Suprapubic skin (tissue), 3 donors: ENCODE data around the gene MICU1.
"Not testable (repeated sequence)": the region's sequence is repeated elsewhere in the genome, so short reads cannot be mapped to it uniquely, and the experiment has no call there.

ENCODE experiments used
- EP300 ChIP-seq: sonication (generic); formaldehyde crosslinking; IDR thresholded peaks from one replicate; pipeline ENCODE4 v1.6.1; 2017; ENCODE audit warnings: antibody characterized with exemption
- POLR2A ChIP-seq, 2 donors: fragments of 450-650 bp; IDR thresholded peaks; one replicate each; pipeline ENCODE4 v1.6.1; 2017; ENCODE audit warnings: antibody characterized with exemption in 2 of 2, mild to moderate bottlenecking in 2 of 2, moderate library complexity in 2 of 2
- TF ChIP-seq, protein P1 (sequence below), 2 donors: fragments of 200-600 bp in 1 of 2; fragments of 450-650 bp in 1 of 2; sonication (generic) in 1 of 2; IDR thresholded peaks; one replicate each; pipeline ENCODE4 v1.5.1; 2016 to 2019; ENCODE audit warnings: antibody characterized with exemption in 2 of 2, mild to moderate bottlenecking in 1 of 2, moderate library complexity in 1 of 2

DNA sequence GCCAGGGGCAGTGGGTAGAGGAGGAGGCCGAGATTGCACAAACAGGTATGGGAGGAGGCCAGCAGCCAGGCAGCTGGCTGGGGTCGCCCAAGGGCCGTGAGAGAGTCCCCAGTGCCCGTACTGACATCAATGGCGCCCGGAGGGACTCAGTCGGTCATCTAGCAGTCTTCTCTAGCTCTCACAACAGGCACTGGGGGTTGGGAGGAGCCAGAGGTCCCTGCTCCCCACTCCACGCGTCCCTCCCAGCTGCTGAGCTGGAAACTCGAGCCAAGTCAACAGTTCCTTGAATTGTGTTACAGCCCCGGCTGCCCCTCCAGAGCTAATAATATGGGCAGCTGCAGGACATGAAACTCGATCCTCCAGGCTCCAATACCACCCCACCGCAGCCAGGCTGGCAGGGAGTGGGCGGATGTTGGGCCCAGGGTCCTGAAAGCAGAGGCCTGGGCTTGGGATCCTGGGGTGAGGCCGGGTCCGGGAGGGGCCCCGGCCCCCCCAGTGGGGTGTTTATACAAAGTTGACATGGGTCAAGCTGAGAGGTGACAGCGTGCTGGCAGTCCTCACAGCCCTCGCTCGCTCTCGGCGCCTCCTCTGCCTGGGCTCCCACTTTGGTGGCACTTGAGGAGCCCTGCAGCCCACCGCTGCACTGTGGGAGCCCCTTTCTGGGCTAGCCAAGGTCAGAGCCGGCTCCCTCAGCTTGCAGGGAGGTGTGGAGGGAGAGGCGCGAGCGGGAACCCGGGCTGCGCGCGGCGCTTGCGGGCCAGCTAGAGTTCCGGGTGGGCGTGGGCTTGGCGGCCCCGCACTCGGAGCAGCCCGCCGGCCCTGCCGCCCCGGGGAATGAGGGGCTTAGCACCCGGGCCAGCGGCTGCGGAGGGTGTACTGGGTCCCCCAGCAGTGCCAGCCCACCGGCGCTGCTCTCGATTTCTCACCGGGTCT lies 300.4 kb downstream of the MICU1 start:
- TF ChIP-seq, protein P1, sequence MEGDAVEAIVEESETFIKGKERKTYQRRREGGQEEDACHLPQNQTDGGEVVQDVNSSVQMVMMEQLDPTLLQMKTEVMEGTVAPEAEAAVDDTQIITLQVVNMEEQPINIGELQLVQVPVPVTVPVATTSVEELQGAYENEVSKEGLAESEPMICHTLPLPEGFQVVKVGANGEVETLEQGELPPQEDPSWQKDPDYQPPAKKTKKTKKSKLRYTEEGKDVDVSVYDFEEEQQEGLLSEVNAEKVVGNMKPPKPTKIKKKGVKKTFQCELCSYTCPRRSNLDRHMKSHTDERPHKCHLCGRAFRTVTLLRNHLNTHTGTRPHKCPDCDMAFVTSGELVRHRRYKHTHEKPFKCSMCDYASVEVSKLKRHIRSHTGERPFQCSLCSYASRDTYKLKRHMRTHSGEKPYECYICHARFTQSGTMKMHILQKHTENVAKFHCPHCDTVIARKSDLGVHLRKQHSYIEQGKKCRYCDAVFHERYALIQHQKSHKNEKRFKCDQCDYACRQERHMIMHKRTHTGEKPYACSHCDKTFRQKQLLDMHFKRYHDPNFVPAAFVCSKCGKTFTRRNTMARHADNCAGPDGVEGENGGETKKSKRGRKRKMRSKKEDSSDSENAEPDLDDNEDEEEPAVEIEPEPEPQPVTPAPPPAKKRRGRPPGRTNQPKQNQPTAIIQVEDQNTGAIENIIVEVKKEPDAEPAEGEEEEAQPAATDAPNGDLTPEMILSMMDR (IDR thresholded peaks at IDR 0.05): not testable (repeated sequence)
- TF ChIP-seq EP300; POLR2A (IDR thresholded peaks at IDR 0.05): not testable (repeated sequence)
